GM20431 (cell line): ENCODE data around the gene MTHFR.

ENCODE experiments used
- in situ Hi-C: fragments of 300-500 bp; cut with MseI, MboI; formaldehyde crosslinking; loops from one replicate; pipeline ENCODE4 v1.15.0; 2020; ENCODE audit warnings: low sequenced_read_pairs; ENCODE audit not compliant: unreplicated experiment

The MTHFR gene

GRCh38 chr1:11740258-11741192, 65.2 kb downstream of the MTHFR start:
- in situ Hi-C loops: no loop called here

- in situ Hi-C loops: no loop called here
Observed at GRCh38 chr1:11738783-11739182, 67.0 kb downstream of the MTHFR start.

DNA sequence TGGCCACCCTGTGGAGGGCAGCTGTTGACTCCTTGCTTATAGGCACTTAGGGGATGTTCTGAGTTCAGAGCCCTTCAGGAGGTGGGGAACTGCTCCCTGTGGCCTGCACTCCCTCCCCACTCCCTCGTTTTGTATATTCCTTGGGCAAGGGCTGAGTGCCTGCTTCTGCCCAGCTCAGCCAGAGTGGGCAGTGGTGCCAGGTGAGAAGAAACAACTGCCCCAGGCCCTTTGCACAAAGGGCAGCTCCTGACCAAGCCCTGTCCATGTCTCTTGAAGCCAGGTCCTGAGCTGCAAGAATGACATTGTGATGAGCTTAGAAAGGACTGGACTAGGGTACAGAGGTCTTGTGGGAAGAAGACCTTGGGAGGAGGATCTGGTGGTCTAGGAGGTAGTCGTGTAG, 67.7 kb downstream of the MTHFR start:
- in situ Hi-C loops: no loop called here

GRCh38 chr1:11736746-11737639, 68.8 kb downstream of the MTHFR start:
- in situ Hi-C loops: no loop called here

DNA sequence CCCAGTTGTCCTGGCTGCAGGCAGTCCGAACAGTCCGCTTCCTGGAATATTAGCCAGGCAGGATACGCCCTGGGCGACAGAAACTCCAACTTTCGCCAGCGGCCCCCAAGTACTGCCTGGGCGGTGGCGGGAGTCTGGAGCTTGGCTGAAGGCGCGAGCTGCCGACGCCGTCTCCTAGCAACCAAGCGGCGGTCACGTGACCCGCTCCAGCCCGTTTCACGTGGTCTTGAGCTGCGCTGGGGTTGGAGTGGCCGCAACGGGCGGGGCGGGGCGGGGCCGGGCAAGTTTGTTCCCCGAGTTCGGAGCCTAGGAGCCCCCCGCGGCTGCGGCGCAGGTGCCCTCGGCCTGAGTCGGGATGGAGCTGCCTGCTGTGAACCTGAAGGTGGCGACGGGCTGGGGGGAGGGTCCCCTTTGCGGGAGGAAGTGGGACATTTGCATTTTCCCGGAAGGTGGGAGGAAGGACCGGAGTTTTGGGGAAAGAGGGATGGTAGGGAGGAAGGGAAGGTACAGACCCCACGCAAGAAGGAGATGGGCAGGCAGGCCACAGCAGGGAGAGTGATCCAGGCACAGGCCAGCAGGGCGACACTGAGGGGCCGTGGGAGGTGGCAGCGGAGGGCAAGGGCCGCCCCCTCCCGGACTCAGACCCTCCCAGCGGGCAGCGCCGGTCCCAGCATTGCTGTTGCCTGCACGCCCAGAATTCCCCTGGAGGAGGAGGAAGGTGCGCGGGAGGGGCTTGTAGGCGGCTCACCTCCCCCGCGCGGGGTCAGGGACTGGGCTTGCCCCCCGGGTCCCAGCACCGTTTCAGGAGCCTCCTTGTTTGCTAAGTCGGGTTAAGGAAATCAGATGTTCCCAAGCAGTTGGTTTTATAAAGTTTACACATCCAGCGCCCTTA, 69.7 kb downstream of the MTHFR start, which contains the start of gene AGTRAP:
Gene AGTRAP (plus strand): TSS at position 283 of the 892 bp plus-strand sequence. CDS start 73 bp downstream, at position 356.
- in situ Hi-C loops: no loop called here
